ENCODE results near the gene APOD.

APOD gene

DNA sequence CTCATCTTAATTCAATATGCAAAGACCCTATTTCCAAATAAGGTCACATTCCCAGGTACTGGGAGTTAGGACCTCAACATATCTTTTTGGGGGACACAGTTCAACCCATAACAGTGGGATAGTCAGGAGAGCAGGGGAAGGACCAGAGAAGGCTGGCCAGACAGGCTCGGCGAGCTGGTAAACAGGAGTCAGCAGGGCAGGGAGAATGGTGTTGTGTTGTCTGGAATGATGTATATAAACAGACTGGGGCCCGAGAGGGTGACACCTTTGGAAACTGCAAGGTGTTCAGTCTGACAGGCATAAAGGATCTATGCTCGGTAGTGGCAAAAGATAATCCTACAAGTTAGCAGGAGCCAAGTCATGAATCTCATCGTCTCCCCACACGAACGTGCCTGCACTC is 30.5 kb downstream of the APOD start:
- DNase-seq, result no peak

DNA sequence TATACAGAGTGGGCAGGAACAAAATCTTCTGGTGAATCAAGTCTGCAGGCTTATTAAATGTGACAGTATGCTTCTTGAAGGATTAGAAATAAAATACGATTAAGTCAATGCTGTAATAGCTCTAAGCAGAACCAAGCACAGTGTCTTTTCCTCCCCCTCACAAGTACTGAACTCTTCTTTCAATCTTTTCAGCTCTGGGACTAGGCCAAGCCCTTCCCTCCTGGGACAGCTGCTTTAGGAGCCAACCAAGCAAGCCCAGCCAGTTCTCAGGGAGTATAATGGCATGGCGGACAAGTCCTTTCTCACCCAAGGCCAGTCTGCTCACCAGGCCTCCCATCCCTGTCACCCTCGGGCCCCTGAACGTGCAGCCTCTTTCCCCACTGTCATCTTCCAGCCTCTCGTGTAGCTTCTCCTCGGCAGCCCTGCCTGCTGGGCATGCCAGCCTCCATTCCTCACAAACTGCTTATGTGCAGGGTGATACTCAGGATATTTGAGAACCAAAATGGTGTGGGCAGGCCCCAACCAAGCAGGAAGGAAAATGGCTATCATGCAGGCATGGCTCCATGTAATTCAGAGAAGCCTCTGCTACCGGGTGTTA is 32.3 kb downstream of the APOD start:
- DNase-seq, result no peak

DNA sequence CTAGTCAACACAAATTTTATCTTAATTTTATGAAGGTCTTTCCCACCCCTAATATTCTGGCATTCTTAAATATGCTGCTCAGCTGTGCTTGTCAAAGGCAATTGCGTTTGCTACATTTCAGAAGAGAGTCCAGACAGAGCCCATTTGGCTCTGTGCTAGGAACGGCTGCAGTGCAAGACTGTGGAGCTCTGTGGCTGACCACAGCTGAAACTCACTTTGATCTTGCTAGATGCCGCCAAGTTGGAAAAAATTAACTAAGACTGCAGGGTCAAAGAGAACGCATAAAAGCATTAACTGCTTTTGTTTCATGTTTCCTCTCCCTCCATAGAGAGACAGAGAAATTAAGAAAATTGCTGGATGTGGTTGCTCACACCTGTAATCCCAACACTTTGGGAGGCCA is 33.0 kb downstream of the APOD start:
- DNase-seq, result no peak

DNA sequence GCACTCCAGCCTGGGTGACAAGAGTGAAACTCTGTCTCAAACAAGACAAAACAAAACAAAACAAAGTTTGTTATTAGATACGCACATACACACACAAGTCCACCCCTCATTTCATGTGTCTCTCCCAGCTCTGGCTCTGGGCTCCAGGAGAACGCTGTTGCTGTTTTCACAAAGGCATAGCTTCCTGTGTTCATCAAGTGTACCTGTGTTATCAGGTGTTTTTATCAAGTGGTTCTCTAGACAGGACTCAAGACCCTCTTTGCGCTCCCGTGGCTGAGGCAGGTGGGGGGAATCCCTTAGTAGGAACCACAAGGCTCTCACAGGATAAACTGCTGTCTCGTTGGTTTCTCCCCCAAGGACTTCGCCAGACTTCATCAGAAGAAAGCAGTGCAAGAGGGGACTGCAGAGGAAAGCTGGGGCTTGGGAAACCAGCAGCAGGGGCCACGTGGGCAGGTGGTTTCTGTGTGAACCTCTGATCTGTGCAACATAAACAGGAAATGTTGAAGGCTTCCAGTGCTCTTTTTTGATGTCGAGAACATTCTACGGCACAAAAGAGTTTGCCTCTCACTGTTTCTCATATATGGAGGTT is 33.7 kb downstream of the APOD start:
- DNase-seq, result peak in 1 of 2 donors; percentile 22

DNA sequence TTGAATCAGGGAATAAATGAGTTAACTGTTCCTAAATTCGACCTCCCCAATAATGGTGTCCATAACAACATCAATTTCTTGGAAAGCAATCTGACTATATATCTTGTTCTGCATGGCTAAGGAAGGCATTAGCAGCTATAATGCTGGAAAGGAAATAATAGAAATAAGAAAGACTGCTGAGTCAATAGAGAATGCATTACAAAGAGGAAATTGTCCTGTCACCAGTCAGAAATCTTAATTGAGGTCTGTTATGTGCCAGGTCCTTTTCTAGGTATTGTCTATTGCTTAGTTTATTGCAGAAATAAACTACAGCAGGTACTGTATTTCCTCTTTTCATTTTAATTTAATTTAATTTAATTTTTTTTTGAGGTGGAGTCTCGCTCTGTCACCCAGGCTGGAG is 34.8 kb downstream of the APOD start:
- DNase-seq, result no peak

DNA sequence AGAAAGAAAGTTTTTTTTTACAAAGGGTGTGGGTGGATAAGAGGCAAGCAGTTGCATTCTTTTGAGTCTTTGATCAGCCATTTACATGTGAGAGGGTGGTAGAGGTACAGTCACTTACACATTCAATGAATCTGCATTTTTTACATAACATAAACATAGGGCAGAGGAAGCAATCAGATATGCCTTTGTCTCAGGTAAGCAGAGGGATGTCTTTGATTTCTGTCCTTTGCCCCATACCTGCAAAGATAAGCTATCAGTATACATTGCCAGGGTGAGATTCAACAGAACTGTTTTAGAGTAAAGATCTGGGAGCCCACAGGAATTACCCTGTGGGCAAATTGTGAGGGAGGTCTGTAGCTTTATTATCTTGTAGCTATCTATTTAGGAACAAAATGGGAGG is 35.2 kb downstream of the APOD start:
- DNase-seq, result no peak

DNA sequence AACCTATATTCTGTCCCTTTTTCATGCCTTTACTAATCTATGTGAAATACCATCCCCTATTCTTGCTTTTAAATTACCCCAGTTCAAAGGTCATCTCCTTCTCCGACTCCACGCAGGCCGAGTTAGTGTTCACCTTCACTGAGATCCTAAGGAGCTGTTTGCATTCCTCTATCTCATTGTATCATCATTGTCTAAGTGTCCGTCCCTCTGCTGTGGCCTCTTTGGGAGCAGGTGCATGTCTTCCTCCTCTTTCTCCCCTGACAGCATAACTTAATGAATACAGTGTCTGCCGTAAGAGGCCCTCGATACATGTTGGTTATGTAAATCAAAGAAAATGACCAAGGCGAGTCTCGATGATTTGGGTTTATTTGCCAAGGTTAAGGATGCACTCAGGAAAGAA is 35.7 kb downstream of the APOD start:
- DNase-seq, result no peak

DNA sequence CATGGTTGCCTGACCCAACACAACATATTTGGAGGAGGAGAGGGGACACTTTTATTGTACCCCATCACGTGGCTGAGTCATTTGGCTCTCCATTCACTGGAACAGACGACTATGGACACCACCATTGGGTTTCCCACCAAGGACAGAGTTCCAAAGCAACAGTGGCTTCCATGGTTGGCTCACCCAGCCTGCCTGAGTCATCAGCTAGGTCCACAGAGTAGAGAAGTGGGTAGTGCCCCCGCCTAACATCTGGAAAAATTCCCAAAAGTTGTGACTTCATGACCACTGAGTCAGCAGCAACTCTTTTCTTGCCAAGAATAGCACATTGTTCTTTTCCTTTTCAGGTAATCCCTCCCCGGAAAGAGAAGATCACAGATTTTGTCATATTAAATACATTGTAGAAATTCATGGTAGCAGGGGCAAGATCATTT is 37.6 kb downstream of the APOD start:
- peak in 1 of 2 donors; percentile 34 for DNase-seq

DNA sequence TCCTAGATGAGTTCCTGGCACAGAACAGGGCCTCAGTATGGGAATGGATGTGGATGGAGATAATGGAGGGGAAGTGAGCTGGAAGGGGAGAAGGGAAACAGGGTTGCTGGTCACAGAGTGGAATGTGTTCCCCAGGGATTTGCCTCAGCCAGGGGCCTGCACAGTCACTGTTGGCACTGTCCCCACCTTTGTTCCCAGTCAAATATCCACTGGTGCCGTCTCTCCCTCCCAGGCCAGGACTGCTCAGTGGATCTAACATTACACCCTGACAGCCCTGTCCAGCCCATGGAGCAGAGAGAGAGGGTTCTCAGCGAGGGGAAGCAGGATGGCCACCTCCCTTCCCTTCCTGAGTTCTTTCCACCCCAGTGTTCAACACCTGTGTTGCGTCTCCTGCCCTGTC is 39.1 kb downstream of the APOD start:
- no peak for DNase-seq

DNA sequence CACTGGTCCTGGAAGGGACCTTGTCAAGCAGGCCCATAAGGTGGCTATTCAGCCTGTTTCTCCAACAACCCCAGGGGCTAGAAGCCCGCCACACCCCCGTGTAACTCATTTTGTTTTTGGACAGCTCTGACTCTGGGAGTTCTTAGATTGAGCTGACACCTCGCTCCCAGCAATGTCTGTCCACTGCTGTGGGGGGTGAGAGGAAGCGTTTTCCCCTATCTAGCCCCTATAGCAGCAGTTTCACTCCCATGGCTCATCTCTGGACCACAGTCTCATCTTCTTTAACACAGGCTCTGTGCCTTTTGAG is 39.6 kb downstream of the APOD start:
- DNase-seq, result no peak

DNA sequence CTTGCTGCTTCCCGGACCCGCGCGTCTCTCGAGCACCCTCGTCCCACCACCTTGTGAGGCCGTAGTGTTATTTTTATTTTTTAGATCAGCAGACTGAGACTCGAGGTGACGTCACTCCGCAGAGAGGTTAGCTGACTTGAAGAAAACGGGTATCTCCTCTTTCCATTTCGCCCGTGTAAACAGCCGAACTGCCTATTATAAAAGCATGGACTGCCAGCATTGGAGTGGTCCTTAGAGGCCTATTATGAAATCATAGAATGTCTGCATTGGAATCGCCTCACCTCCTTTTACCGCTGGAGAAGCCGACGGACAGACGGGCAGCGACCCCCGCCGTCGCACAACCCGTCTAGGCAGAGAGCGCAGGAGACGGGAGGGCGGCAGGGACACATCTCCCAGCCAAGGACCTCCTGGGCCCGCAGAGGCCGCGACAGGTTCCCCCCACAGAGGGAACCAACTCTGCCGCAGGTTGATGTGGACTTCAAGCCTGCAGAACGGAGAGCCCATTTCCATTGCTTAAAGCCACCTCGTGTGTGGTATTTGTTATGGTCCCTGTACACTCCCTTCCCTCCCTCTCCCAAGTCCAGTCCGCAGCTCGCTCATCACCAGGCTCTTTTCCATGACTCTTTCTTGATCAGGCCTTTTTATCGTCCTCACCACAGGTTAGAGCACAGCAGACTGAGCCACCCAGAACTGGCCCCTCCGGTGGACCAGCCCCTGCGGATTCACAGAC is 40.1 kb downstream of the APOD start:
- DNase-seq, result no peak

DNA sequence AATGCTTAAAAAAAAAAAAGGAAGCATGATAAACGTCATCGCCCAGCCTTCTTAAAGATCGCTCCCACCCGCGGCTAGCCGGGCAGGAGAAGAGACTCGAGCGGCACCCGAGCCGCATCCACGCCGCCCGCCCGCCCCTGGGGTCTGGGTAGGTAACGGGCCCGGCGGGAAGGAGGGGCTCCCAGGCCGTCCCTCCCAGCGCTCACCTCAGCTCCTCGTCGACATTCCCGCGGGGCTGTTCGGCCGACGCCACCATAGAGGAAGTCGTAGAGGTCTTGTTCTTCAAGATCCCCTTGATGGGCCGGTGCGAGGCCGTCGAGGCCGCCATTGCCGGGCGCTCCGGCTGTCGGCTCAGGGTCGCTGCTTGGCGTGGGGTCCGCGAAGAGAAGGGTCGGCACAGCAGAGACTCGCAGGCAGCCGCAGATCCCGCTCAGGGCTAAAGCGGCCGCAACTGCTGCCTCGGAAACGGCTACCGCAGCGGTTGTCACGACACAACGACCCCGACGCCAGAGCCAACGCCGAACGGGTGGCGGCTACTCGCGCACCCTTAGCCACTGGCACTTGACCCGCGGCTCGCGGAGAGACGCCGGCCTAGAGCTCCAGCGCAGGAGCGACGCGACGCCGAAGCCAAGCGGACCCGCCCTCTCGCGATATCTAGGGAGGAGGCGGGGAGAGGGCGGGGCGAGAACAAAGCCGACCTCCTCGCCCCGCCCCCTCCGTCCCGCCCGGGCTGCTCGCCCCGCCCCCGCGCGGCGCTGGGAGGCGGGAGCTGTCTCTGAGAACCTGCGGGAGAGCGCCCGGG is 40.8 kb downstream of the APOD start, which contains the start of gene PPP1R2:
Gene PPP1R2, minus strand, starts transcription at position 628 of the 802 bp plus-strand sequence. Its CDS starts 300 bp downstream, at position 328.
- DNase-seq, result peak; percentile 90 to 96

DNA sequence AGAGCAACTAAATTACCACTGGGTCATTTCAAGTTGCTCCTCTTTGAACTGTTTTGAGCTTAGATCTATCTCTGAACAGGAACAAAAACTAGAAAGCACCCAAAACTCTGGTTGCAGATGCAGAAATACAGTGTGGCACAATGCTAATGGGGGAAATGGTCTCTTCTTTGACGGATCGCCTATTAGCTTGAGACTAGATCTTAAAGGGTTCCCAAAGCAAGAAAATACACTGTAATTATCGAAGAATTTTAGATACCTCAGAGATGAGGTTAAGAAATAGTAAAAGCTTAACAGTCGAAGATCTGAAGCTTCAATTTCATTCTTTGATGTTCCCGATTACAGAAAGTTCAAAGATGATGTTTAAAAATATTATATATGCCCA is 41.4 kb downstream of the APOD start:
- peak; percentile 58 to 61 for DNase-seq

DNA sequence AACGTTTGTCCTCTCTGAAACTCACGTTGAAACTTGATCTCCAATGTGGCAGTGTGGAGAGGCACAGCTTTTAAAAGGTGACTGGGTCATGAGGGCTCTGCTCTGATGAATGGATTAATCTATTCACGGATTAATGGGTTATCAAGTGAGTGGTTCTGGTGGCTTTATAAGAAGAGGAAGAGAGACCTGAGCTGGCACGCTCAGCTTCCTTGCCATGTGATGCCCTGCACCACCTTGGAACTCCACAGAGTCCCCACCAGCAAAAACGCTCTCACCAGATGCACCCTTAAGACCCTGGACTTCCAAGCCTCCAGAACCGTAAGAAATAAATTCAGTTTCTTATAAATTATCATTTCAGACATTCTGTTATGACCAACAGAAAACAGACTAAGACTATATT is 43.2 kb downstream of the APOD start:
- DNase-seq, result no peak

DNA sequence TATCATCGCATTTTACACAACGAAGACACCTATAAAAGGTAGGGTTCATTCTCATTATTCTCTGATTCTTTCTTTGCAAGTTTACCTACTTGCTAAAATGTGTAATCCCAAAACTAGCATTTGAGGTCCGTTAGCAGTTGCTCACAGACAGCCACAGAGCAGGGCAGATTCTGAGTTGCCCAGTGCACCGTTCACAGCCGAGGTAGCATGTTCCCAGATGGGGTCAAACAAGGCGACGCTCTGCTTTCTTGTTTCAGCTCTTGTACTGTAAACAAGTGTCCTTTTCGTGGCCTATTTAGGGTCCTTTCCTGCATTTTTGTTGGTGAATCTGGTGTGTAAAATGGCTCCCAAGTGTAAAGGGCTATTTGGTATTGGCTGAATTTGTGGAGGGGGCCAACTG is 43.7 kb downstream of the APOD start:
- DNase-seq, result no peak

DNA sequence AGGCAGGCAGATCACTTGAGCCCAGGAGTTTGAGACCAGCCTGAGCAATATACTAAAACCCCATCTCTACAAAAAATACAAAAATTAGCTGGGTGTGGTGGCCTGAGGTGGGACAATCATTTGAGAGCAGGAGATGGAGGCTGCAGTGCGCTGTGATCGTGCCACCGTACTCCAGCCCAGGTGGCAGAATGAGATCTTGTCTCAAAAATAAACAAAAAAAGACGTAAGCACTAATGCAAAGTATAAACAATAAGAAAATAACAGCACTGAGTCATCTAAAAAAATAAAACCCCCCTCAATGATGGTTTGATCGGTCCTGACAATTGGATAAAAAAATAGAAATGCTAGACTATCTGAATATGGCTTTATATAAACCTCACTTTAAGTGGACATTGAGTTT is 44.3 kb downstream of the APOD start:
- no peak for DNase-seq

DNA sequence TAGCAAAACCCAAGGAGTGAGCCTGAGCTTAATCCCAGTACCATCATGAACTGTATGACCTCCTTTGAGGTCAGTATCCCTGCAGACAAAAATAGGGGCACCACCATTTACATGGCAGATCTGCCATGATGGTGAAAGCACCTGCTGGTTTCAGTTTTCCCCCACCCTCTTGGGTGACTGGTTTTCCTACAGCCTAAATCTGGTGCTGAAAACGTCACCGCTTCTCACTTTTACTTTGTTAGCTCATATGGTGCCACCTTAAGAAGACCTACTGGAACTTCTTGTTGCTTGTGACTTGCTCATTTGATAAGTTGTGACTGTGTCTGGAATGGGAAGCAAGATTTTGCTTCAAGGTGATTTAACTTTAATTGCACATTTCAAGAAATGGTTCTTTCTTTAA is 45.7 kb downstream of the APOD start:
- no peak for DNase-seq

DNA sequence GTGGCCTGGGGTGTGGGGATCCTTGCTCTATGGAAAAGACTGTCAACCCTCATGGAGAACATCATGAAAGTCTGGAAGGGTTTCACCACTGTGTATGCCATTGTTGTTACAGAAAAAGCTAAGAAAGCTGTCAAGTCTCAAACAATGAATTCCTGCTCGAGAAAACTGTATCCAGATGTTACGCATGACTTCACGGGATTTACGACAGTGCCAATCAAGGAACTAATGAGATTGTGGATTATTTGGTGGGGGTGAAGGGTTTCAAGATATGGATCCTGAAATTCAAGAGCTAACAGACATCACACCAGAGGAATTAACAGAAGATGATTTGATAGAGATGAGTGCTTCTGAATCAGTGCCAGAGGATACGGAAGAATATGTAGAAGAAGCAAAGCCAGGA is 48.4 kb downstream of the APOD start:
- DNase-seq, result no peak

DNA sequence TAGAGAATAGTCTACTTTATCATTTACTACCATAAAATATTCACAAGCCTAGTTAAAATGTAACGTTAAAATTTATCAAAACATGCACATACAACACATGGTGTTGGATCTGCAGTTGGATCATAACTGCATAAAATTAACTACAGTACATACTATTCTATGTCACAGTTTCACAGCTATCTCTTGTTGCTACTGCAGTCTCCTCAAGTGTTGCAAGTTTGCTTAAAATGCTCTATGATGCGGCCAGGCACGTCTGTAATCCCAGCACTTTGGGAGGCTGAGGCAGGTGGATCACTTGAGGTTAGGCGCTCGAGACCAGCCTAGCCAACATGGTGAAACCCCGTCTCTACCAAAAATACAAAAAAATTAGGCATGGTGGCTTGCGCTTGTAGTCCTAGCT is 50.9 kb downstream of the APOD start:
- DNase-seq, result no peak

DNA sequence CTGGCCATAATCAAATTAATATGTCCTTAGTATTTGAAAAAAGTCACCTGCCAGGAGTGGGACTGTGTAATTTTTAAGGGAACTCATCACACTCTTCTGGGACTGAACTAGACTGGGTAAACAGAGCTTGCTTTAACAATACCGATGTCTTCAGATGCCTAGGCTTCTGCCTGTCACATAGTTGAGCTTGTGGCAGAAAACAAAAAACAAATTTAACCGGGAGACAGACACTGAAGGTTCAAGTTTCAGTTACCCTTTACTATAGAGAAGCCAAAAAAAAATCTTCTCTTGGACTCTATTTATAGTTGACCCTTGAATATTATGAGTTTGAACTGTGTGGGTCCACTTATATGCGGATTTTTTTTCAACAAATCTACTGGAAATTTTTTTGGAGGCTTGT is 51.4 kb downstream of the APOD start:
- no peak for DNase-seq

DNA sequence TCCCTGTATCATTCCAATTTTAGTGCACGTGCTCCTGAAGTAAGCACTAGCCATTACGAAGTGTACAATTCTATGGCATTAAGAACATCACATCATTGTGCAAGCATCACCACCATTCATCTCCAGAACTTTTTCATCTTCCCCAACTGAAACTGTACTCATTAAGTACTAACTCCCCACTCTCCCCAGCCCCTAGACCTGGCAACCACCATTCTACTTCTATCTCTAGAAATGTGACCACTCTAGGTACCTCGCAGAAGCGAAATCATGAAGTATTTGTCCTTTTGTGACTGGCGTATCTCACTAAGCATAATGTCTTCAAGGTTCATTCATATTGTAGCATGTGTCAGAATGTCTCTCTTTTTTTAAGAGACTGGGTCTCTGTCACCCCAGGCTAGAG is 52.1 kb downstream of the APOD start:
- no peak for DNase-seq

DNA sequence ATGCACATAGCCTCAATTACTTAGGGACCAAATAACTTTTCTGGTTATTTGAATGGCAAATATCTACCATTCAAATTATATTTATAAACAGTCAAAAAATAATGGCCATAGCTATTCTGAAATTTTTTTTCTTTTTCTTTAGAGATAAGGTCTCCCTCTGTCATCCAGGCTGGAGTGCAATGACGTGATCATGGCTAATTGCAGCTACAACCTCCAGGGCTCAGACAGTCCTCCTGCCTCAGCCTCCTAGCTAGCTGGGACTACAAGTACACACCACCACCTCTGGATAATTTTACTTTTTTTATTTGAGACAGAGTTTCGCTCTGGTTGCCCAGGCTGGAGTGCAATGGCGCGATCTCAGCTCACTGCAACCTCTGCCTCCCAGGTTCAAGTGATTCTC is 57.2 kb downstream of the APOD start:
- no peak for DNase-seq

DNA sequence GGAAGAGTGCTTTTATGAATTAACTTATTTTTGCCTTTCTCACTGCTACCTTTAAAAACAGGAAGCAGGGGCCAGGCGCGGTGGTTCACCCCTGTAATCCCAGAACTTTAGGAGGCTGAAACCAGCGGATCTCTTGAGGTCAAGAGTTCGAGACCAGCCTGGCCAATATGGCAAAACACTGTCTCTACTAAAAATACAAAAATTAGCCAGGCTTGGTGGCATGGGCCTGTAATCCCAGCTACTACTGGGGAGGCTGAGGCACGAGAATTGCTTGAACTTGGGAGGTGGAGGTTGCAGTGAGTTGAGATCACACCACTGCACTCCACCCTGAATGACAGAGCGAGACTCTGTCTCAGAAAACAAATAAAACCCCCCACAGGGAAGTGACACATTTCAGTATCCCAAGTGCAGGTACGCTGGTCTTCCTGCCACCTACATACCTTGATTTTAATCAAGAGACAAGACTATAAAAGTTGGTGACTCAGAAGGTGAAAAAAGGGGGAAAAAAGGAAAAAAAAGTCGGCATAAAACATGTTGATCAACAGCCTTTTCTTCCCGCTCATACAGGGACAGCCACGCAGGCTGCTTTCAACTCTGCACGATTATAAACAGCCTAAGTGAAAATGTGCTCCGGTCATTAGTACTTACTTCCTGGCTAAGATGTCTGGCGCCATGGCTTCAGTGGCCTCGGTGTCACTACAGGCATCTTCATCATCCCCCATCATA is 59.4 kb downstream of the APOD start:
- DNase-seq, result no peak
